ENCODE results near the gene RDH13.

DNA sequence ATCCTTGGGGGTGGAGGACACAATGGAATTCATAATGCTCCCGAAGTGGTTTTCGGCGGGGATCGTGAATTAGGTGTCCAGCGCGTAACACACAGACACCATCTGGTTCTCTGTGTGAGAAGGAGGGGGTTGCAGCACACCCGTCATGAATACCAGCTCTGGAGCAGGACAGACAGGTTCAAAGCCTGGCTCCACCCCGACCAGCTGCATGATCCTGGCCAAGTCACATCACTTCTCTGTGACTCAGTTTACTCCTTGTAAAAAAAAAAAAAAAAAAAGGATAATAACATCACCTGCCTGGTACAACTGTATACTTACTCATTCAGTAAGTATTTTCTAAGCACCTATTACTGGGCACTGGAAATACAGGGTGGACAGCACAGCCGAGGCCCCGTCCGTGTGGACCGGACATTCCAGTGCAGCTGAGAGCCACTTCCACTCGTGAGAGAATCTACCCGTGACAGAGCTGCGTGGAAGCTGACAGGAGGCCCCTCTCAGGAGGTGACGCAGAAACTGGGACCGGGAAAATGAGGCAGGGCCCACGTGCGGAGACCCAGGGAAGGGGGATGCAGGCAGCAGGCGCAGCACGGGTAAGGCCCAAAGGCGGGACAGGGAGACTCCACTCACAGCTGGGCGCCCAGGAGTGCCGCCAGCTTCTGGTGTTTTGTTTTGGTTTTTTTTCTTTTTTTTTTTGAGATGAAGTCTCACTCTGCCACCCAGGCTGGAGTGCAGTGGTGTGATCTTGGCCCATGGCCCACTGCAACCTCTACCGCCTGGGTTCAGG is 12.0 kb downstream of the RDH13 start:
- TF ChIP-seq, protein P1, sequence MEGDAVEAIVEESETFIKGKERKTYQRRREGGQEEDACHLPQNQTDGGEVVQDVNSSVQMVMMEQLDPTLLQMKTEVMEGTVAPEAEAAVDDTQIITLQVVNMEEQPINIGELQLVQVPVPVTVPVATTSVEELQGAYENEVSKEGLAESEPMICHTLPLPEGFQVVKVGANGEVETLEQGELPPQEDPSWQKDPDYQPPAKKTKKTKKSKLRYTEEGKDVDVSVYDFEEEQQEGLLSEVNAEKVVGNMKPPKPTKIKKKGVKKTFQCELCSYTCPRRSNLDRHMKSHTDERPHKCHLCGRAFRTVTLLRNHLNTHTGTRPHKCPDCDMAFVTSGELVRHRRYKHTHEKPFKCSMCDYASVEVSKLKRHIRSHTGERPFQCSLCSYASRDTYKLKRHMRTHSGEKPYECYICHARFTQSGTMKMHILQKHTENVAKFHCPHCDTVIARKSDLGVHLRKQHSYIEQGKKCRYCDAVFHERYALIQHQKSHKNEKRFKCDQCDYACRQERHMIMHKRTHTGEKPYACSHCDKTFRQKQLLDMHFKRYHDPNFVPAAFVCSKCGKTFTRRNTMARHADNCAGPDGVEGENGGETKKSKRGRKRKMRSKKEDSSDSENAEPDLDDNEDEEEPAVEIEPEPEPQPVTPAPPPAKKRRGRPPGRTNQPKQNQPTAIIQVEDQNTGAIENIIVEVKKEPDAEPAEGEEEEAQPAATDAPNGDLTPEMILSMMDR (conservative IDR thresholded peaks at IDR 0.05 in 1 of 2, IDR thresholded peaks at IDR 0.05 in 1 of 2; ENCODE audit: low read depth in 1 of 2, low read length in 2 of 2): no peak
- no peak for TF ChIP-seq EZH2 (IDR thresholded peaks at IDR 0.05; ENCODE audit: low read length, missing control alignments)

Data from fibroblast of lung (primary cell).